Activated T-cell treated with anti-CD3 and anti-CD28 coated beads, Interleukin-2, amount 50 U/mL, for 24 hours (primary cell): ENCODE measurements around the gene PTH1R.
A peak's percentile ranks its signal among the peaks of the same experiment; 100 is the strongest.

Experiments
- DNase-seq: peaks from one replicate; pipeline ENCODE4 v3.0.0-alpha.2; 2020
- H3K27ac Mint-ChIP-seq: 2 replicates; pipeline ENCODE4 v1.8.0; 2020; ENCODE audit warnings: mild to moderate bottlenecking, mixed read lengths
- H3K27me3 Mint-ChIP-seq: 2 replicates; pipeline ENCODE4 v1.8.0; 2020; ENCODE audit warnings: mixed read lengths
- H3K36me3 Mint-ChIP-seq: 2 replicates; pipeline ENCODE4 v1.8.0; 2020; ENCODE audit warnings: low read depth, mixed read lengths
- H3K4me1 Mint-ChIP-seq: 2 replicates; pipeline ENCODE4 v1.8.0; 2020; ENCODE audit warnings: low read depth, mixed read lengths
- H3K4me3 Mint-ChIP-seq: 2 replicates; pipeline ENCODE4 v1.8.0; 2020; ENCODE audit warnings: mild to moderate bottlenecking, moderate library complexity, mixed read lengths
- H3K9me3 Mint-ChIP-seq: 2 replicates; pipeline ENCODE4 v1.8.0; 2020; ENCODE audit warnings: mixed read lengths

The PTH1R gene

DNA sequence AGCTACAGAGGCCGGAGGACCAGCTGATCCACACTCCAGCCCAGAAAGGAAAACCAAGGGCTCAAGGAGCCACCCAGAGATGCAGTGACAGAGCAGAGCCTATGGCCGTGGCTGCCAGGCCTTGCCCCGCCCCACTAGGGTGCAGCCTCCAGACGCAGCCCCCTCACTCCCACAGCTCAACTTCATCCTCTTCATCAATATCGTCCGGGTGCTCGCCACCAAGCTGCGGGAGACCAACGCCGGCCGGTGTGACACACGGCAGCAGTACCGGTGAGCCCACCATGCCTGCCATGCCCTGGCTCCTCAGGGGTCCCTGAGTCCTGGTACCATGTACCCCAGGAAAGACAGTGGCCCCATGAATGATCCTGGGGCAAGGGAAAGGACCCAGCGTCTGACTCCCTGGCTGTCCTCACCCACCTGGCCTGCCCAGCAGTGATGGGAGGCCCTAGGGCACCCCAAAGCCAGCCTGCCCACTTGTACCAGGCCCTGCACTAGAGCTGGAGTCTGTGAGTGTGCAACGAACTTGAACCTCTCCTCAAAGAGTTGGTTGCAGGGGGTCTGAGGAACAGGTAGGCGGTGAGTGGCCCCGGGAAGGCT lies 24.2 kb downstream of the PTH1R start:
- no peak for DNase-seq
- Mint-ChIP-seq H3K36me3 (no peaks in the 10 kb centered on the region), H3K4me1 (peaks cover 8% of the 10 kb centered on the region), H3K9me3 (no peaks in the 10 kb centered on the region), H3K27ac (no peak overlapping the region), H3K27me3 (peaks cover 20% of the 10 kb centered on the region), H3K4me3 (no peak overlapping the region)

DNA sequence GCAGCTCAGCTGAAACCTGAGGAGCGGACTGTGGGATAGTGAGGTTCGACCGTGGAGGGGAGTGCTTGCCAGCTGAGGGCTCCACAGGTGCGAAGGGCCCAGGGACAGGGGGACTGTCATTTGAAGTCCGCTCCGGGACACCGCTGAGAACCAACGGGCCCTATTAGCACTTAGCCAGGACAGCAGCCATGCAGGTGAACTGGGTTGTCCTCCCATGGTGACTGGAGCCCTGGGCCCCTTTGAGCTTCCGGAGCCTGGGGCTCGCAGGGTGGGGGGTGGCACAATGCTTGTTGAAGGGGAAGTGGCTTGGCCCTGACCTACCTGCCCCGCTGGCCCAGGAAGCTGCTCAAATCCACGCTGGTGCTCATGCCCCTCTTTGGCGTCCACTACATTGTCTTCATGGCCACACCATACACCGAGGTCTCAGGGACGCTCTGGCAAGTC lies 24.7 kb downstream of the PTH1R start:
- Mint-ChIP-seq H3K27ac (no peak overlapping the region), H3K4me1 (peaks cover 8% of the 10 kb centered on the region), H3K9me3 (no peaks in the 10 kb centered on the region), H3K36me3 (no peaks in the 10 kb centered on the region), H3K4me3 (no peak overlapping the region), H3K27me3 (peaks cover 20% of the 10 kb centered on the region)
- DNase-seq = no peak

DNA sequence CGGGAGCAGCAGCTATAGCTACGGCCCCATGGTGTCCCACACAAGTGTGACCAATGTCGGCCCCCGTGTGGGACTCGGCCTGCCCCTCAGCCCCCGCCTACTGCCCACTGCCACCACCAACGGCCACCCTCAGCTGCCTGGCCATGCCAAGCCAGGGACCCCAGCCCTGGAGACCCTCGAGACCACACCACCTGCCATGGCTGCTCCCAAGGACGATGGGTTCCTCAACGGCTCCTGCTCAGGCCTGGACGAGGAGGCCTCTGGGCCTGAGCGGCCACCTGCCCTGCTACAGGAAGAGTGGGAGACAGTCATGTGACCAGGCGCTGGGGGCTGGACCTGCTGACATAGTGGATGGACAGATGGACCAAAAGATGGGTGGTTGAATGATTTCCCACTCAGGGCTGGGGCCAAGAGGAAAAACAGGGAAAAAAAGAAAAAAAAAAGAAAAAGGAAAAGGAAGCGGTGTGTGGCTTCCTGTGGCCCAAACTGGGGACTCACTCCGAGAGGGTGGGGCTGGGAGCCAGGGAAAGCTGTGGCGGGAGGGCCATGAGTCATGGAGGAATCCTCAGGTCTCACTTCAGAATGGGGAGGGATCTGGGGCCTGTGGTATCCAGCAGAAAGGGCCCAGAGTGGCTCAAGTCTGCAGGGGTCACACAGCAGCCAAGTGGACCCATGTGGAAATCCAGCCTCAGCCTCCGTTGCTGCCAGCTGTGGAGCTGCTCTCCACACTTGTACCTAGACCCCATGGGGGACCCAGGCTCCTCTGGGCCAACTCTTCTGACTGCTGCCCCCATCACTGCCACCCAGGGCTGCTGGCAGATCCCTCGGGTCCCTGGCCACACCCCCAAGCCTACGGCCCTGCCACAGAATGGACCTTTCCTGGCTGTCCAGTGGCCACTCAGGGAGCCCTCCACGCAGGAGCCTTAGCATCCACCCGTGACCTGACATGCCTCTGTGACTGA lies 26.1 kb downstream of the PTH1R start:
- peaks cover 9% of the 10 kb centered on the region for H3K27me3 Mint-ChIP-seq
- H3K36me3 Mint-ChIP-seq = no peaks in the 10 kb centered on the region
- no peaks in the 10 kb centered on the region for H3K9me3 Mint-ChIP-seq
- peaks cover 4% of the 10 kb centered on the region for H3K4me1 Mint-ChIP-seq
- no peak overlapping the region for H3K4me3 Mint-ChIP-seq
- no peak for DNase-seq
- H3K27ac Mint-ChIP-seq = no peak overlapping the region

DNA sequence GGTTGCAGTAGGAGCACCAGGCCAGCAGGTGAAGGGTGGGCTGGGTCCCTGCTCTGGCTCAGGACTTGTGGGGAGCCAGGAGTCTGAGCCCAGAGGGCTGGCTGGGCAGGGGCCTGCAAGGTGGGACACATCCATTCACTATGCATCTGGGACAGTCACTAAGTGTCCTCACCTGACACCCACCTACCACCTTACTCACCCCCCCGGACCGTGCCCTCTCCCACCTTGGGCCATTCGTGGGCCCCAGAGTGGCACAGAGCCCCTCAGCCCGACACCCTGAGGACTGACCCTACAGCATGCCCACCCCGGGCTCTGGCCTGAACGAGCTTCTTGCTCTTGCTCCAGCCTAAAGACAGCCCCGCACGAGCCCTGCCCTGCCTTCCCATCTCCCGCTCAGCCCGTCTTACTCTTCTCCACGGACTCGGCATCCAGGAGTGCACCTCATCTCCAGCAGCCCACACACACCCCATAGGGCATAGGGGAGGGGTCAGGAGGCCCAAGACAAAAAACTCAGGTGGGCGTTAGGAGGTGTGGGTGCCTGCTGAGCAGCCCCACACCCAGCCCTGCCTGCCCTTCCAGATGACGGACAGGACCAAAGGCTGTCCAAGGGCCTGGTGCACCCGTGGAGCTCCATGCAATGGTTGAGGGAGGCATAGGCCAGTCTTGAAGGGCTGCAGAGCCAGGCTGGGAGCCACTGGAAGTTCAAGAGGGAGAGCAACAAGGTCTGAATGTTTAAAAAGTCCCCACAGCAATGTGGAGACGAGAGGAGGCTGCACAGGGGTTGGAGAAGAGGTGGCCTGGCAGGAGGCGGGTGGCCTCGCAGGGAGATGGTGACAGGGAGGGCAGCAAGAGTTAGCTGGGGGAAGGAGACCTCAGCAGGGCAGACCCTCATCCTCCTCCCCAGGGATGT lies 27.0 kb downstream of the PTH1R start:
- H3K36me3 Mint-ChIP-seq = no peaks in the 10 kb centered on the region
- H3K4me1 Mint-ChIP-seq = peaks cover 4% of the 10 kb centered on the region
- no peak for DNase-seq
- no peak overlapping the region for H3K27ac Mint-ChIP-seq
- no peaks in the 10 kb centered on the region for H3K9me3 Mint-ChIP-seq
- H3K4me3 Mint-ChIP-seq = no peak overlapping the region
- no peaks in the 10 kb centered on the region for H3K27me3 Mint-ChIP-seq

DNA sequence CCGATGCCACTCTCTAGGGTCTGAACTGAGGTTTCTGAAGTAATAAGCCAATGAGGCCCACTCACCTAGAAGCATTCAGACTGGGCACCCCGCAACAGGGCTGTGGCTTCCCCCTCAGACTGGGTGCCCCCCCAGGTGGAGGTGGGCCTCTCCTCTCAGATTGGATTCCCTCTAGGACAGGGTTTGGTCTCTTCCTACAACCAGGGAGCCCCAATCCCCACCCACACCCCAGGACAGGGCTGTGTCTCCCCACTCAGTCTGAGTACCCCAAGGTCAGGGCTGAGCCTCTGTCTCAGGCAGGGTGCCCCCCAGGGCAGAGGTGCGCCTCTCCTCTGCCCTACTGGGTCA lies 27.7 kb downstream of the PTH1R start:
- Mint-ChIP-seq H3K9me3 (no peaks in the 10 kb centered on the region), H3K4me1 (peaks cover 7% of the 10 kb centered on the region), H3K4me3 (no peak overlapping the region)

DNA sequence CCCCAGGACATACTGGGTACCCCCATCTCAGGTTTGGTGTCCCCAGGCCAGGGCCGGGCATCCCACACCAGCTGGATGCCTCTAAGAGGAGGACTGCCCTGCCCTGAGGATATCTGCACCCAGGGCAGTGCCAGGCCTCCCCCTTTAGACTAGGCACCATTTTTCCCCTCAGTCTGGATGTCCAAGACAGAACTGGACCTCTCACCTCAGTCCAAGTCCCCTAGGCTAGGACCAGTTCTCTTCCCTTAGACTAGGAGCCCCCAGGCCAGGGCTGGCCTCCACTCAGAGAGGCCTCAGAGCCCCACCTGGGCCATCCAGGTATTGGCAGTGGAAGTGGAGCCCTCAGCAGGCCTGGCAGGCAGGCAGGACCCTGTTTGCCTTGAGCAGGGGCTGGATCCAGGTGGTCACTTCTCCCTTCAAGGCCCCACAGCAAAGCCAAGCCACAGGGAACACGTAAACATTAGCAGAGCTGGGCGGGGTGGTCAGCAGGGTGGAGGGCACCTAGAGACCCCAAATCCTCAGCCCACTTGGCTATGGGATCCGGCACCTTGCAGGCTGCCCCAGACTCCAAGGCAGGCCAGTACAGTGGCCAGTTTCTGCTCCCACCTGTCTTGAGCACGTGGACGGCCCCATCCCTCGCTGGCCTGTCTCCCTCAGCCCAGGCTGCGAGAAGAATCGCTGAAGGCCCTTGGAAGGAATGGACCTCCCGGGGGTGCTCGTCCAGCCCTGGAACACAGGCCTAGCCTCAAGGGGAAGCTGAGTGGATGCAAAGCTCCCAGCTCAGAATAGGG lies 28.3 kb downstream of the PTH1R start:
- no peak overlapping the region for H3K27ac Mint-ChIP-seq
- H3K36me3 Mint-ChIP-seq = no peaks in the 10 kb centered on the region
- no peak for DNase-seq
- no peak overlapping the region for H3K4me3 Mint-ChIP-seq
- H3K4me1 Mint-ChIP-seq = peaks cover 7% of the 10 kb centered on the region
- no peaks in the 10 kb centered on the region for H3K27me3 Mint-ChIP-seq
- H3K9me3 Mint-ChIP-seq = no peaks in the 10 kb centered on the region

More for the DNA sequence above, 27.7 kb downstream of the PTH1R start:
- Mint-ChIP-seq H3K27me3 (no peaks in the 10 kb centered on the region), H3K27ac (no peak overlapping the region), H3K36me3 (no peaks in the 10 kb centered on the region)
- no peak for DNase-seq

DNA sequence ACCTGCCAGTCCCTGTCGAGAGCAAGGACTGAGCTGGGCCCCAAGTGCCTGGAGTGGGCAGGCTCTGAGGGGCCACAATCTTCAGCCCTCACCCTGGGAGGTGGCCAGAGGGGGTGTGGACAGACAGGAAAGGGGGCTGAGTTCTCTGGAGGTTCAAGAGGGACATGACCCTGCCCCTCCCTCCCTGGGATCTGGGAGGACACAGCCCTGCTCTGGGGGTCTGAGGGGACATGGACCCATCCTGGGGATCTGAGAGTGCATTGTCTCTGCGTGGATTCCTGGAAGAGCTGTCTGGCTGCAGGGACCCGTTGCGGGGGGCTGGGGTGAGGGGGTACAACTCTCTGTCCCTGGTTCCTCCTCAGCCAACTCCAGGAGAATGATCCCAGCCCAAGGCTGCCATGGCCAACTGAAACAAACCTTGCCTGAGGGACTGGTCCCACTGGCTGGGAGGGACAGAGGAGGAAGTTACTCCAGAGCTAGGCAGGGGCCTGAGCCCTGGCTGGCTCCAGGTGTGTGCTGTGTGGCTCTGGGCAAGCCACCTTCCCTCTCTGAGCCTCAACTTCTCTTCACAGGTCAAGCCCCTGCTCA lies 29.0 kb downstream of the PTH1R start:
- H3K36me3 Mint-ChIP-seq = no peaks in the 10 kb centered on the region
- no peak overlapping the region for H3K4me3 Mint-ChIP-seq
- H3K27ac Mint-ChIP-seq = no peak overlapping the region
- no peak for DNase-seq
- no peaks in the 10 kb centered on the region for H3K27me3 Mint-ChIP-seq
- H3K9me3 Mint-ChIP-seq = no peaks in the 10 kb centered on the region
- peaks cover 7% of the 10 kb centered on the region for H3K4me1 Mint-ChIP-seq

DNA sequence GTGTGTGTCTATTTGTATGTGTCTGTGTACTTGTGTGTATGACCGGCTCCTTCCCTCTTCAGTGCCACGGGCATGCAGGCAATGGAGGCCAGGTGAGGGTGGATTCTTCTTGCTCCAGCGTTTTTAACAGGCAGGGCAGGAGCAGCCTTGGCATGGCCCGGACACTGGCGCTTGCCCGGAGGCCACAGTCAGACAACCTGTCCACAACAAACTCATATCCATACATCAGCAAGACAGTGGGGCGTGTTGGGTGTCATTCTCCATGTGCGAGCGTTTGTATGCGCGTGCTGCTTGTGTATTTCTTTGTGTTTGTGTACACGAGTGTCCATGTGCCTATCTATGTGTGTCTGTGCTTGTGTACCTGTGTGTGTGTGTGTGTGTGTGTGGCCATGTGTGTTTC lies 29.8 kb downstream of the PTH1R start:
- peaks cover 1% of the 10 kb centered on the region for H3K36me3 Mint-ChIP-seq
- H3K27ac Mint-ChIP-seq = no peak overlapping the region
- peaks cover 7% of the 10 kb centered on the region for H3K4me1 Mint-ChIP-seq

DNA sequence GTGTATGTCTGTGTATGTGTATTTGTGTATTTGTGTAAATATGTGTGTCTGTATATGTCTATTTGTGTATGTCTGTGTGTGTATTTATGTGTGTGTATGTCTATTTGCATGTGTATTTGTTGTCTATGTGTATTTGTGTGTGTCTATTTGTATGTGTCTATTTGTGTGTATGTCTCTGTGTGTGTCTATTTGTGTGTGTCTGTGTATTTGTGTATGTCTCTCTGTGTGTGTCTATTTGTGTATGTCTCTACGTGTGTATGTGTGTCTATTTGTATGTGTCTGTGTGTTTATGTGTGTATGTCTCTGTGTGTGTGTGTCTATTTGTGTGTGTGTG lies 30.4 kb downstream of the PTH1R start:
- H3K9me3 Mint-ChIP-seq = no peaks in the 10 kb centered on the region
- DNase-seq = no peak
- peaks cover 7% of the 10 kb centered on the region for H3K4me1 Mint-ChIP-seq
- H3K4me3 Mint-ChIP-seq = no peak overlapping the region
- H3K36me3 Mint-ChIP-seq = peaks cover 8% of the 10 kb centered on the region
- H3K27ac Mint-ChIP-seq = no peak overlapping the region
- no peaks in the 10 kb centered on the region for H3K27me3 Mint-ChIP-seq

More for the DNA sequence above, 29.8 kb downstream of the PTH1R start:
- no peak overlapping the region for H3K4me3 Mint-ChIP-seq
- no peaks in the 10 kb centered on the region for H3K9me3 Mint-ChIP-seq
- H3K27me3 Mint-ChIP-seq = no peaks in the 10 kb centered on the region
- no peak for DNase-seq

DNA sequence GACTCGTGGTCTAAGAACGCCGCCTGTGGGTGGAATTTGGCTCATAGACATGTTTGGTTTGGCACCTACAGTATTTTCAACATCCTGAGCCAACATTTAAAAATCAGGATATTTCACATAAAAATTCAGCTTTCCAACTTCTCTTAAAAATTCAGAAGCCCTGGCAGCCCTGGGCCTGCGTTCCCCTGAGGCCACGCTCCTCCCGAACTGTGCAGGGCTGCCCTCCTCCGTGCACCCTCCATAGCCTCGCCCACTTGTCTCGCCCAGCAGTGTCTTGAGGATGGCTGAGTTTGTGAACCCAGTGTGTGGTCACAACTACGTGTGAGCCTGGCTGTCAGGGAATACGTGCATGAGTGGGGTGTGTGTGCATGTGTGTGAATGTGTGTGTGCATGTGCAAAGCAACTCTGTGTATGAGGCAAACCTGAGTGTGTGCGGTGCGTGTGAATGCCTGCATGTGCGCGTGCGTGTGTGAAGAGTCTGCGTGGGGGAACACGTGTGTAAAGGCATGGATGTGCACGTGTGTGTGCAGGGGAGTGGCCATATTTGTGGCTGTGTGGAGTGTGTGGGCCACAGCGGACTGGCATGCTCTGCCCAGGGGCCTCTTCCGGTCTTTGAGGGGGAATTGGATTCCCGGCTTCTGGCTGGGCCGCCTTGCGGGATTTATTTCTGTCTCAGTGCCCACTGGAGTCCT lies 30.9 kb downstream of the PTH1R start:
- H3K27ac Mint-ChIP-seq = no peak overlapping the region
- DNase-seq = no peak
- H3K27me3 Mint-ChIP-seq = no peaks in the 10 kb centered on the region
- peaks cover 11% of the 10 kb centered on the region for H3K36me3 Mint-ChIP-seq
- H3K4me3 Mint-ChIP-seq = no peak overlapping the region
- peaks cover 11% of the 10 kb centered on the region for H3K4me1 Mint-ChIP-seq
- no peaks in the 10 kb centered on the region for H3K9me3 Mint-ChIP-seq

DNA sequence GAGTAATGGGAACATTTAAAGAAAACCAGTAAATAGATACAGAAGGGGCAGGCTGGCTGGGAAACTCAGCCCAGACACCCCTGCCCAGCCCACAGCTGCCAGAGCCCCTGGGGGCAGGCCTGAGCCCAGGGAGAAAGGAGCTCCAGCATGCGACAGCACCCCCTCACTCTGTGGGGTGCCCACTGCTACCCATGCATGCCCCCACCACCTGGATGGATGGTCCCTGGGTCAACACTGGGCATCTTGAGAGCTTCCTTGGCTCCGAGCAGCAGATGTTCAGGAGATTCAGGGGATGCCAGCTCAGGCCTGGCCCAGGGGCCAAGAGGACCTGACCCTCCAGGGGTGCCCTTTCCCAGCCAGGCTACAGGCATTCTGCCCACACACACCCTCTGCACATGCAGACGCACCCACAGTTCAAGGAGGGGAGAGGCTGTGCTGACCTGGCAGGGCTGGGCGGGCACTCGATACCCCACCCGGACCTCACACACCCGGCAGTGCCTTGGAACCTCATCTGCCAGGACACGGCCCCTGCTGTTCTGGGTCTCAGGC lies 31.5 kb downstream of the PTH1R start:
- H3K4me1 Mint-ChIP-seq = peaks cover 17% of the 10 kb centered on the region
- no peaks in the 10 kb centered on the region for H3K9me3 Mint-ChIP-seq
- no peak overlapping the region for H3K4me3 Mint-ChIP-seq
- H3K27ac Mint-ChIP-seq = peak overlapping the region; percentile 42
- no peak for DNase-seq
- peaks cover 17% of the 10 kb centered on the region for H3K36me3 Mint-ChIP-seq
- no peaks in the 10 kb centered on the region for H3K27me3 Mint-ChIP-seq

DNA sequence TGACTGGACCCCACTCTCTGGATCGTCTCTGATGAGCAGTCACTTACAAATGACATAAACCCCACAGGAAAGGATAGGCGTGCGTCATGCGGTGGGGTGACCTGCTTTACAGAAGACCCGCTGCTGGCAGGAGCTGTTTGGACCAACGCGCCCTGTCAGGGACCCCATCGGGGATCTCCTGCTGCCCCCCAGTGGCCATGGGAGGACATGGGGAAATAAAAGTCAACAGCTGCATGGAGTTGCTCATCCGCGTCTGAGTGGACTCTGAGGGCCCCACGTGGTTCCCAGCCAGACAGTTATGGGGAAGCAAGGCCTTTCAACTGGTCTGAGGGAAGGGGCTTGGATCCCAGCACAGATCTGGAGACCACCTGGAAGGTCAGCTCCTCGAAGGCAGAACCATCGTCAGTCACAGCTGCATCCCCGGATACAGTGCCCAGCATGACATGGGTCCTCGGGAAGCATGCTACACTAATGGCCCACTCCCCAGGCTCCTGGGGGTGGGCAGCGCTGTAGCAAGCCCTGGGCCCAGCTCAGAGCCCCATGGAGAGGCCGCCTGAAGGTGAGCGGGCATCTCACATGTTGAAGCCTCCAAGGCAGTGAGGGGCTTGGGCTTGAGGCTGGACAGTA lies 32.1 kb downstream of the PTH1R start:
- Mint-ChIP-seq H3K36me3 (peaks cover 19% of the 10 kb centered on the region), H3K4me3 (no peak overlapping the region), H3K4me1 (peaks cover 20% of the 10 kb centered on the region), H3K9me3 (no peaks in the 10 kb centered on the region), H3K27me3 (no peaks in the 10 kb centered on the region), H3K27ac (peak overlapping the region; percentile 42)
- DNase-seq = peak; percentile 86
